Loucy (cell line): ENCODE results near the gene FARS2.

Experiments used
- H2AFZ ChIP-seq: fragments of 200-600 bp; sonication (generic); 2 replicates; pipeline ENCODE4 v1.6.0; 2016; ENCODE audit warnings: antibody characterized with exemption, mild to moderate bottlenecking, low read length, moderate library complexity
- H3F3A ChIP-seq: fragments of 200-600 bp; 2 replicates; pipeline ENCODE4 v1.6.0; 2016; ENCODE audit warnings: antibody characterized with exemption, low read depth, mild to moderate bottlenecking
- H3K27me3 ChIP-seq: fragments of 200-600 bp; sonication (generic); 2 replicates; pipeline ENCODE4 v1.6.1; 2014; ENCODE audit warnings: low read length, mild to moderate bottlenecking; ENCODE audit not compliant: insufficient read depth, poor library complexity, severe bottlenecking
- H3K36me3 ChIP-seq: fragments of 200-600 bp; sonication (generic); 2 replicates; pipeline ENCODE4 v1.6.1; 2016; ENCODE audit warnings: low read length; ENCODE audit not compliant: insufficient read depth
- H3K4me1 ChIP-seq: fragments of 200-600 bp; sonication (generic); 2 replicates; pipeline ENCODE4 v1.5.1; 2014; ENCODE audit warnings: low read length, mild to moderate bottlenecking; ENCODE audit not compliant: insufficient read depth, poor library complexity, severe bottlenecking
- H3K4me2 ChIP-seq: fragments of 200-600 bp; sonication (generic); 2 replicates; pipeline ENCODE4 v1.6.0; 2014; ENCODE audit warnings: antibody characterized with exemption, low read length, low read depth, mild to moderate bottlenecking; ENCODE audit not compliant: poor library complexity, severe bottlenecking
- H3K4me3 ChIP-seq: fragments of 200-600 bp; sonication (generic); 2 replicates; pipeline ENCODE4 v1.5.1; 2014; ENCODE audit warnings: low read length, mild to moderate bottlenecking, mixed read lengths; ENCODE audit not compliant: poor library complexity, severe bottlenecking
- H3K79me2 ChIP-seq: fragments of 200-600 bp; sonication (generic); 2 replicates; pipeline ENCODE4 v1.6.1; 2014; ENCODE audit warnings: low read length; ENCODE audit not compliant: insufficient read depth
- H3K9ac ChIP-seq: fragments of 200-600 bp; sonication (generic); 2 replicates; pipeline ENCODE4 v1.6.0; 2014; ENCODE audit warnings: mild to moderate bottlenecking, low read depth, low read length, moderate library complexity; ENCODE audit not compliant: poor library complexity, severe bottlenecking
- H3K9me2 ChIP-seq: fragments of 200-600 bp; sonication (generic); replicated peaks from 2 replicates; pipeline ENCODE4 v1.6.1; 2016; ENCODE audit warnings: low read depth, low read length, mixed read lengths
- H3K9me3 ChIP-seq: fragments of 200-600 bp; sonication (generic); 2 replicates; pipeline ENCODE4 v1.6.1; 2014; ENCODE audit warnings: mild to moderate bottlenecking, antibody characterized with exemption, low read length, low read depth; ENCODE audit not compliant: insufficient read depth
- H4K20me1 ChIP-seq: fragments of 200-600 bp; sonication (generic); 2 replicates; pipeline ENCODE4 v1.6.0; 2014; ENCODE audit warnings: antibody characterized with exemption, low read length, mild to moderate bottlenecking; ENCODE audit not compliant: insufficient read depth, poor library complexity, severe bottlenecking
- CTCF ChIP-seq: fragments of 200-600 bp; sonication (generic); conservative IDR thresholded peaks from 2 replicates; pipeline ENCODE4 v1.5.1; 2014; ENCODE audit warnings: mild to moderate bottlenecking, antibody characterized with exemption, low read length
- EZH2phosphoT487 ChIP-seq: fragments of 200-600 bp; IDR thresholded peaks from 2 replicates; pipeline ENCODE4 v1.6.1; 2018; ENCODE audit warnings: antibody characterized with exemption, mild to moderate bottlenecking, moderate library complexity, borderline replicate concordance

The FARS2 gene

GRCh38 chr6:5676701-5677100 lies 415.4 kb downstream of the FARS2 start:
- no peaks in the 10 kb centered on the region for H3K4me1 ChIP-seq
- no peaks in the 10 kb centered on the region for H3K79me2 ChIP-seq
- no peaks in the 10 kb centered on the region for H3K9me2 ChIP-seq
- no peak overlapping the region for H3K4me3 ChIP-seq
- no peak for TF ChIP-seq EZH2phosphoT487
- TF ChIP-seq CTCF = no peak
- no peak overlapping the region for H3K4me2 ChIP-seq
- no peaks in the 10 kb centered on the region for H3K36me3 ChIP-seq
- no peaks in the 10 kb centered on the region for H3F3A ChIP-seq
- H2AFZ ChIP-seq = no peak overlapping the region
- no peaks in the 10 kb centered on the region for H4K20me1 ChIP-seq
- H3K27me3 ChIP-seq = no peaks in the 10 kb centered on the region
- no peak overlapping the region for H3K9ac ChIP-seq
- no peaks in the 10 kb centered on the region for H3K9me3 ChIP-seq

GRCh38 chr6:5677219-5678000 lies 416.1 kb downstream of the FARS2 start:
- Histone ChIP-seq H3K4me2 (no peak overlapping the region), H4K20me1 (no peaks in the 10 kb centered on the region), H3K9ac (no peak overlapping the region), H3K27me3 (no peaks in the 10 kb centered on the region), H3K9me2 (no peaks in the 10 kb centered on the region), H3K9me3 (no peaks in the 10 kb centered on the region), H3K4me1 (no peaks in the 10 kb centered on the region), H3K4me3 (no peak overlapping the region), H3K79me2 (no peaks in the 10 kb centered on the region), H2AFZ (no peak overlapping the region), H3F3A (no peaks in the 10 kb centered on the region), H3K36me3 (no peaks in the 10 kb centered on the region)
- TF ChIP-seq CTCF (no peak), EZH2phosphoT487 (no peak)

- Histone ChIP-seq H3K79me2 (no peaks in the 10 kb centered on the region), H3K4me3 (no peak overlapping the region), H3K9ac (no peak overlapping the region), H3F3A (no peaks in the 10 kb centered on the region), H3K4me2 (no peak overlapping the region), H3K4me1 (no peaks in the 10 kb centered on the region), H3K27me3 (no peaks in the 10 kb centered on the region), H3K9me3 (no peaks in the 10 kb centered on the region), H3K36me3 (no peaks in the 10 kb centered on the region), H3K9me2 (no peaks in the 10 kb centered on the region), H4K20me1 (no peaks in the 10 kb centered on the region), H2AFZ (no peak overlapping the region)
- TF ChIP-seq EZH2phosphoT487 (no peak), CTCF (no peak)
Measured at GRCh38 chr6:5679270-5679669, 418.0 kb downstream of the FARS2 start.
